Tongue (tissue), 2 donors: ENCODE measurements around the gene GSS. TPM values are rescaled to one million over a fixed set of nuclear protein-coding genes. Genes with fewer than 3 reads are reported as not detected.

ENCODE experiments used
- DNase-seq: peaks from one replicate; pipeline ENCODE4 v3.0.0-alpha.2; 2015
- total RNA-seq: library from RNA; depleted of rRNA; stranded (reverse); fragments of >200 nt; gene quantifications from one replicate; pipeline ENCODE4 v1.2.3, GENCODE V29; 2014

Gene GSS
- total RNA-seq, 1 donor from 2014 or later, result 27.6 TPM

DNA sequence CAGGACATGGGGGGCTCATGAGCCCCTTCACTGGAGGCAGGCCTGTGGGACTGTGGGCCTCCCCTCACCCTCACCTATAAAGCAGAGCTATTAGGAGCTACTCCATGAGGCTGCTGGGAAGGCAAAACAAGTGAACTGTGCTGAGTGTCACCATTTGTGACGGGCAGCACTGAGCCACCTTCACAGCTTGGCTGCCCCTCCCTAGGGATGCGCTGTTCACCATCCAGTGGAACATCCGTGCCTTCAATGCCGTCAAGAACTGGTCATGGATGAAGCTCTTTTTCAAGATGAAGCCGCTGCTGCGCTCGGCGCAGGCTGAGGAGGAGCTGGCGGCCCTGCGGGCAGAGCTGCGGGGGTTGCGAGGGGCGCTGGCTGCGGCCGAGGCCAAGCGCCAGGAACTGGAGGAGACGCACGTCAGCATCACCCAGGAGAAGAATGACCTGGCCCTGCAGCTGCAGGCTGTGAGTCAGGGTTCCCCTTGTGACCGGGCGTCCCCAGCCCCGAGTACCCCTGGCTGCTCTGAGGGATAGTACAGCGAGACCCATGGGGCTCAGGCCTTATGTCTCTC, 38.4 kb upstream of the GSS start:
- no peak for DNase-seq

GRCh38 chr20:34992751-34993417, 37.3 kb upstream of the GSS start:
- no peak for DNase-seq

GRCh38 chr20:34990661-34991214, 35.1 kb upstream of the GSS start:
- no peak for DNase-seq

DNA sequence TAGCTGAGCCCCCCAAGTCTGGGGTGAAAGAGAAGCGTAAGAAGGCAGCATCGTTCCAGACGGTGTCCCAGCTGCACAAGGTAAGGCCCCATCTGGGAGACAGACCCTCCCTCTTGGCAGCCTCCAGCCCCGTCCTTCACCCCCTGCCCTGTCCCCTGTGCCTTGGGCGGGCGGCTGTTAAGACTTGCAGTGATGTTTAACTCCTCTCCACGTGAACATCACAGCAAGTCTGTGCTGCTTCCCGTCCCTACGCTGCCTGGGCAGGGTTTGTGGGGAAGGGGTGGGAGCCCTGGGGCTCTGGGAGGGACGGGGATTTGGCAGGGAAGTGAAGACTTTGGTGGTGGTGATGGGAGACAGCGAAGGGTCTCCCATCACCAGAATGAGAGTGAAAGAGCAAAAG, 34.6 kb upstream of the GSS start:
- no peak for DNase-seq

- DNase-seq, result no peak
These were observed 34.1 kb upstream of the GSS start for GRCh38 chr20:34989670-34990069.

DNA sequence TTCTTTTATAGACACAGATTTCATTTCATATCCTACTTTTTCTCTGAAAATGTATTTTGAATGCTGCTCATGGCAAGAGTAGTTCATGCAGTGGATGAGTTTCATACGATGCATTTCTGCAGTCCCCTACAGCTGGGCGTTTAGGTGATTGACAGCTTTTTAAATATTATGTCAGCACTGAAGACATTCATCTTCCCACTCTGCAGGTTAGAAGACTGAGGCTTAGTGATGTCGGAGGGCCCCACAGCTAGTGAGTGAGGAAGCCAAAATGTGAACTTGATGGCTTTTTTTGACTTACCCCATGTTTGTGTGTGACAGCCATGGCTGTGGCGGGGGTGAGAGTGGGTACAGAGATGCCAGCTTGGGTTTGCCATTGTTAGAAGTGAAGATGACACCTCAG, 33.5 kb upstream of the GSS start:
- DNase-seq, result no peak

DNA sequence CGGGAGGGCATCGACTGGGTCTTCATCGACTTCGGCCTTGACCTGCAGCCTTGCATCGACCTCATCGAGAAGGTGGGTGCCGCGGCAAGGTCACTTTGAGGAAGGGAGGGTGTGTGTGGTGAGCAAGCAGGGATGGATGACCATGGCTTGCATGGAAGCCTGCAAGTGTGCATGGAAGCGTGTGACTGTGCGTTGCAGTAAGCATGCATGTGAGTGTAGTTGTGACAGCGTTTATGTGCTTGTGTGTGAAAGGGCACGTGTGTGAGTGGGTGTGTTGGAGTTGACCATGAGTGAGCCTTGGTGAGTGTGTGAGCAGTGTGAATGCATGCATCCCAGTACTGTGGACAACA, 32.6 kb upstream of the GSS start:
- no peak for DNase-seq

- peak; percentile 72 for DNase-seq
These were observed 31.9 kb upstream of the GSS start for GRCh38 chr20:34987288-34988190.

DNA sequence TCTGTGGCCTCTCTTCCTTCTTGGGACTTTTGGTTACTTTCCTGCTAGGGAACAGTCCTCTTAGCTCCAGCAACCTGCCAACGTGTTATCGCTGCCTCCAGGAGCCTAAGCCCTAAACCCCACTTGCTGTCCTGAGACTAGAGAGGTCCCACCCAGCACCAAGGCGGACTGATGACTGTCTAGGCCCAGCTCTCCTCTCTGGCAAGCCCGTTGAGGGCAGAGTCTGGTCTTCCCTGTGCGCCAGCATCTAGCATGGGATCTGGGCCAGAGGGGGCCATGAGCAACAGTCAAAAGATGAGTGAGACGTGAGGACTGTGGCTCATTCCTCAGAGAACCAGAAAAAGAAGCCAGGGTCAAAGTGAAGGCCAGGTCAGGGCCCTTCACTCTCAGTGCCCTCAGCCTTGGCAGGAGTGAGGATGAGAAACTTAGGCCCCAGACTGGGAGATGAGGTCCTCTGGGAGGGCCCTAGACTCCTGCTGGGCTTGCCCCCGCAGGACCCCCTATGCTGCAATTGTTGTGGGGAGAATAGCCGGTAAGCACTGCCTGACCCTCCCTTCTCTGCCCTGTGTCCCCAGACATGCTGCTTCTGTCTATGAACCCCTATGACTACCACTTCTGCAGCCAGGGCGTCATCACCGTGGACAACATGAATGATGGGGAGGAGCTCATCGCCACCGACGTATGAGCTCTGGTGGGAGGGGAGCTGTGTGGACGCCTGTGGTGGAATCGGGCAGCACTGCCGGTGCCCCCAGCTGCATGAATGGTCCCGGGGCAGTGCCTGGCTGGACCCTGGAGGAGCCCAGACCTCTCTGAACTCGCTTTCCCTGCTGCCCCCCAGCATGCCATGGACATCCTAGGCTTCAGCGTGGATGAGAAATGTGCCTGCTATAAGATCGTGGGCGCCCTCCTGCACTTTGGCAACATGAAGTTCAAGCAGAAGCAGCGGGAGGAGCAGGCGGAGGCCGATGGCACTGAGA, 31.0 kb upstream of the GSS start:
- no peak for DNase-seq

DNA sequence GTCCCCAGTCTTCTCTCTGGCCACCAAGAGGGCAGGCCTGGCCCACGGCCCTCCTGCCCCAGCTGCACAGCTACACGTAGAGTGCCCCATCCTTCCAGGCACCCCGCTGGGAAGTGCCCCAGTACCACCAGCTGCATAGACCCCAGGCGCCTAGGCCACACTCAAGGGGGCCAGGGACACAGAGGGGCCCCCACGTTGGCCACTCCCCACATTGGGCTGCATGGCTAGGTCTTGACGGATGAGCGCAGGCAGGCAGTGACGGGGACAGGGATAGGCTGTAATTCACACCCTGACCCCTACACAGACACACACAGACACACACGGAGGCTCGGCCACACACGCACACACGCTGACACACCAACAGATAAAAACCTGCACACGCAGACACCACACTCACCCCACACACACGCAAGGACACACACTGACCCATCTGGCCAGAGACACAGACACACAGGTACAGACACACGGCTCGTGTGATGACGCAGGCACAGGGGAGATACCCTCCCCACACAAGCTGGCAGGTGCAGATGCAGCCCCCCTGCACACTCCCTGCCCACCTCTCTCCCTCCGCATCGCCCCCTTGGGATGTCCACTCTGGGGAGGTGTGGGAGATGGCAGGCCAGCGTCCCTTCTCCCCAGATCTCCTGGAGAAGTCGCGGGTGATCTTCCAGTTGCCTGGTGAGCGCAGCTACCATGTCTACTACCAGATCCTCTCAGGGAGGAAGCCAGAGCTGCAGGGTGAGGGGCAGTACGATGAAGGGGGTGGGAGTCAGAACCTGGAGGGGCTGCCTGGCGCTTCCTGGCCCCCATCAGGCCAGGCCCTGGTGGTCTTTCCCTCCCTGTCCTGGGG, 30.1 kb upstream of the GSS start:
- DNase-seq, result no peak

- DNase-seq, result no peak
These were observed 29.2 kb upstream of the GSS start for GRCh38 chr20:34984756-34985261.

DNA sequence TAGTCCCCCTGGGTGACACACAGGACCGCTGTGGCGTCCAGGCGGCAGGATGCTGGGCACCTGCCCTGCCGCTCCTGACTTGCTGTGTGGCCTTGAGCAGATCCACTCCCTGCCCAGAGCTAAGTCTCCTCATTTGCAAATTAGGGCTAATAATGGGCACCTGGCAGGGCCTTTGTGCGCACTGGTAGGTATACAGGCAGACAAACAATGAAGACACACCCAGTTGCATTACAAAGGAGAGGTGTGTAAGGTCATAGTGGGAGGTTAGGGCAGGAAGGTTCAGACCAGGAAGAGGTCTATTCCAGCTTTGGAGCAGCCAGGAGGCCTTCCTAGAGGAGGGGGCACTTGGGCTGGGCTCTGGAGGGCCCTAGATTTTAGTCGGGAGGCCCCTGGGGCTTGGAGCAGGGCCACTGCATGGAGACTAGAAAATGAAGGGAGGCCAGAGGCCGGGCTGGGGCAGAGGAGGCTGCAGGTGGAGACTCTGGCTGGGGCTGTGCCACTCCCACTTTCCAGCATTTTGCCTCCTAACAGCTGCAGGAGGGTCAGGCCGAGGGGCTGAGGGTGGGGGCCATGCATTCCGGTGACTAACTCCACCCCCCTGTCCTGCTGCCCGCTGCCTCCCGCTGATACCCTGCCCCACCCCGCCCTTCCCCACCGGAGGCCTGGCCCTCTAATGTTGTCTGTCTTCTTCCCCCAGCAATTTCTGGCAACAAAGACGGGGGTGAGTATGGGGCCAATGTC, 28.6 kb upstream of the GSS start:
- DNase-seq, result peak; percentile 55

- no peak for DNase-seq
These were observed 27.6 kb upstream of the GSS start for GRCh38 chr20:34983089-34983820.

- DNase-seq, result no peak
These were observed 26.9 kb upstream of the GSS start for GRCh38 chr20:34982270-34983088.

GRCh38 chr20:34980543-34981233, 25.1 kb upstream of the GSS start:
- DNase-seq, result peak; percentile 80

- DNase-seq, result no peak
These were observed 24.0 kb upstream of the GSS start for GRCh38 chr20:34979366-34980153.
